Airway epithelial cell (primary cell): ENCODE data around the gene PRSS2. TPM values are rescaled to one million over a fixed set of nuclear protein-coding genes. Genes with fewer than 3 reads are reported as not detected.

Experiments used
- total RNA-seq: library from RNA; depleted of rRNA; stranded (reverse); fragments of >200 nt; gene quantifications from 2 replicates; pipeline ENCODE4 v1.2.3, GENCODE V29; 2015

Gene PRSS2
- total RNA-seq = not detected in 2 replicates

DNA sequence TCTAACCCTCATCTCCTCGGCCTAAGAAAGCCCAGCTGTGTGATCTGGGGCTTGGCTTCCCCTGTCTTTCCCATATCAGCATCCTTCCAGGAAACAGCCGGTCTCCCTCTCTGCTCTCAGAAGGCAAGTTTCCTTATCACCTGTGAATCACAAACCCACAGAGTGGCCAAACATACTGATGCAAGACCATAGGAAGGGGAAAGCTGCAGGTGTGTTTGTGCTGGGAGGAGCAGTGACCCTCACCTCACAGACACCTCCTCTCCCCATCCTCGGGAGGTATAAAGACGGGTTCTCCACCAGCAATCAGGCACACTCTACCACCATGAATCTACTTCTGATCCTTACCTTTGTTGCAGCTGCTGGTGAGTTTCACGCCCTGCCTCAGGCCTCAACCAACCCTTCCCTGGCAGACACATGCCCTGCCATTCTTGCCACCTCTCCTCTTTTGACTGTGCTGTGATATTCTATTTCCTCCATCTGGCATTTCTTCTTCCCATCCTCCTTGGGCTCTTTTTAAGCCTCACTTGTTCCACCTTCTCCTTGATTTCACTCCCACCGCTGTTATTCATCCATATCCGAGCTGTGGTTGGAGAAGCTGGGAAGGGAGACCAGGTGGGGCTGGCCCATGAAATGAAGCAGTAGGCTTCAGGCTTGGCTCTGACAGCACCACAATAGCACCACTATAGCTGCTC, at the start of gene PRSS2:
PRSS2 (plus strand) TSS at position 310 of the 692 bp plus-strand sequence; CDS start at position 323, 13 bp downstream.

DNA sequence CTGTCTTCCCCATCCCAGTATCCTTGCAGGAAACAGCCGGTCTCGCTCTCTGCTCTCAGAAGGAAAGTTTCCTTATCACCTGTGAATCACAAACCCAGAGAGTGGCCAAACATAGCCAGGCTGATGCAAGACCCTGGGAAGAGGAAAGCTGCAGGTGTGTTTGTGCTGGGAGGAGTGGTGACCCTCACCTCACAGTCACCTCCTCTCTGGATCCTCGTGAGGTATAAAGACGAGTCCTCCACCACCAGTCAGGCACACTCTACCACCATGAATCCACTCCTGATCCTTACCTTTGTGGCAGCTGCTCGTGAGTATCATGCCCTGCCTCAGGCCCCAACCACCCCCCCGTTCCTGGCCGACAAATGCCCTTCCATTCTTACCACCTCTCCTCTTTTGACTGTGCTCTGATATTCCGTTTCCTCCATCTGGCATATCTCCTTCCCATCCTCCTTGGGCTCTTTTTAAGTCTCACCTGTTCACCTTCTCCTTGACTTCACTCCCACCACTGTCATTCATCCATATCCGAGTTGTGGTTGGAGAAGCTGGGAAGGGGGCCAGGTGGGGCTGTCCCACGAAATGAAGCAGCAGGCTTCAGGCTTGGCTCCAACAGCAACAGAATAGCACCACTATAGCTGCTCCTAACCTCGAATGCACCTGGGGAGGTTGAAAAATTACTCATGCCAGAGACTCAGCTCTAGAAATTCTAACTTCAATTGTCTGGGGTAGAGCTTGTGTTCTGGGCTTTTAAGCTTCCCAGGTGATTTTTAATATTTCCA, 21.4 kb upstream of the PRSS2 start, which contains the start of gene PRSS1:
PRSS1 (plus strand) TSS at position 255 of the 776 bp plus-strand sequence; CDS start at position 268, 13 bp downstream.

Other genes starting within 250 kb of the PRSS2 start
- not detected in 2 replicates for gene PRSS1, start 21.5 kb upstream of the PRSS2 start, total RNA-seq
- gene EPHB6, start 84.1 kb downstream of the PRSS2 start, total RNA-seq = 1.8 and 3.2 TPM in 2 replicates
- 0.28 TPM in 1 of 2 replicates, not detected in the other for gene TRPV6, start 114.8 kb downstream of the PRSS2 start, total RNA-seq
- not detected in 2 replicates for gene TRPV5, start 162.8 kb downstream of the PRSS2 start, total RNA-seq
- not detected in 2 replicates for gene LLCFC1, start 168.5 kb downstream of the PRSS2 start, total RNA-seq
- 0.14 TPM in 1 of 2 replicates, not detected in the other for gene KEL, start 191.4 kb downstream of the PRSS2 start, total RNA-seq